Testis (tissue), 3 donors: ENCODE measurements around the gene DCDC2B. TPM values are rescaled to one million over a fixed set of nuclear protein-coding genes. Genes with fewer than 3 reads are reported as not detected.
A peak's percentile ranks its signal among the peaks of the same experiment; 100 is the strongest.

Source experiments
- DNase-seq: peaks from one replicate; pipeline ENCODE4 v3.0.0-alpha.2; 2019
- H3K27ac ChIP-seq, 2 donors: fragments of 200-600 bp; sonication (generic); one replicate each; pipeline ENCODE4 v1.5.1; 2019
- H3K27me3 ChIP-seq: fragments of 200-600 bp; sonication (generic); one replicate; pipeline ENCODE4 v1.5.1; 2019
- H3K36me3 ChIP-seq: fragments of 200-600 bp; sonication (generic); one replicate; pipeline ENCODE4 v1.5.1; 2017; ENCODE audit warnings: low read depth; ENCODE audit errors: missing control alignments
- H3K4me1 ChIP-seq: fragments of 200-600 bp; sonication (generic); one replicate; pipeline ENCODE4 v1.5.1; 2019
- H3K4me3 ChIP-seq, 2 donors: fragments of 200-600 bp; sonication (generic); one replicate each; pipeline ENCODE4 v1.5.1; 2017 to 2019
- H3K9me3 ChIP-seq: fragments of 200-600 bp; sonication (generic); one replicate; pipeline ENCODE4 v1.5.1; 2017
- POLR2A ChIP-seq: fragments of 450-650 bp; IDR thresholded peaks from one replicate; pipeline ENCODE4 v1.6.1; 2017; ENCODE audit warnings: antibody characterized with exemption, mild to moderate bottlenecking, moderate library complexity
- WGBS, 2 donors: methylation state at CpG; one replicate each; pipeline ENCODE4 v1.1.5; 2018; 5-methylcytosine and 5-hydroxymethylcytosine counted together
- intact Hi-C: fragments of 100-400 bp; cut with DNase I; formaldehyde crosslinking; loops from one replicate; pipeline ENCODE4 v1.15.1; 2023; ENCODE audit warnings: low total_unique reads
- polyA plus RNA-seq: library from polyadenylated mRNA; stranded (reverse); fragments of 350-450 nt; fragmentation: Illumina TruSeq; extraction: RNeasy Lipid Tissue Mini Kit (QIAGEN cat#74804); gene quantifications from one replicate; pipeline ENCODE4 v1.2.3, GENCODE V29; 2014; ENCODE audit warnings: low read depth, low replicate concordance; ENCODE audit not compliant: insufficient read depth
- total RNA-seq, 2 donors: library from RNA; depleted of rRNA; stranded (reverse); fragments of >200 nt; gene quantifications; one replicate each; pipeline ENCODE4 v1.2.3, GENCODE V29; 2016
- TF ChIP-seq, protein P1 (sequence below), 3 experiments: fragments of 450-650 bp in 2 of 3; fragments of 200-600 bp in 1 of 3; sonication (generic) in 1 of 3; IDR thresholded peaks; one replicate each; pipeline ENCODE4 v1.5.1; 2016 to 2019; ENCODE audit warnings: antibody characterized with exemption in 3 of 3, mild to moderate bottlenecking in 2 of 3, moderate library complexity in 1 of 3

The DCDC2B gene
- total and polyA plus RNA-seq, 3 donors from 2014 or later: 0.81 to 2.6 (median 1.7) TPM

DNA sequence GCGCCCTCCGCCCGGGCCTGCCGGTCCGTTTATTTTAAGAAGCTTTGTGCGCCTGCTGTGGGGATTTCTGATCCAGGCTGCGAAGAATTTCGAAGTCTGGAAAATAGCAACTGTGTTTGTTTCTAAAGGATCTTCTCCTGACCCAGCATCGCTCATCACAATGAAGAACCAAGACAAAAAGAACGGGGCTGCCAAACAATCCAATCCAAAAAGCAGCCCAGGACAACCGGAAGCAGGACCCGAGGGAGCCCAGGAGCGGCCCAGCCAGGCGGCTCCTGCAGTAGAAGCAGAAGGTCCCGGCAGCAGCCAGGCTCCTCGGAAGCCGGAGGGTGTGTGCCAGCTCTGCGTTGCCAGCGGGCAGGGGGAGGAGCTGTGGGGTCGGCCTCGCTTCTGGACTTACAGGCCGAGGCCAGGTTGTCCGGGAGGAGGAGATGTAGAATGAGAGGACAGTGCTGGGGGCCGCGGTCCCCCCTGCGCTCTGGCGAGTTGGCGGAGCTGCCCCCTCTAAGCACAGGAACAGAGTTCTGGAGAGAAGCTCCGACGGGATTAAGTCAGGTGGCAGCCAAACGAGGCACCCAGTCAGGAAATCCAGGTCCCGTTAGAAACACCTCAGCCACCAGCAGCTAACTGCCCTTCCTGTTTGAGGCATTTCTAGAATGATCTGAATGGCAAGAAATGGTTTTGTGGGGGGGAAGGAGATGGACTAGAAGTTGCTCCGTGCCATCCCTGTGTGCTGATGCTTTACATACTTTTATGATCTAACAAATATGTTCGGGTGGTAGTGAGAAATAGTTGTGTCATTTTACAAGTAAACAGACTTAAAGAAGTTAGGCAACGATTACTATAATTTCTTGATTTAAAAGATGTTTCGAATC, 28.5 kb upstream of the DCDC2B start:
- H3K36me3 ChIP-seq: no peaks in the 10 kb centered on the region
- H3K9me3 ChIP-seq: no peaks in the 10 kb centered on the region
- TF ChIP-seq, protein P1, sequence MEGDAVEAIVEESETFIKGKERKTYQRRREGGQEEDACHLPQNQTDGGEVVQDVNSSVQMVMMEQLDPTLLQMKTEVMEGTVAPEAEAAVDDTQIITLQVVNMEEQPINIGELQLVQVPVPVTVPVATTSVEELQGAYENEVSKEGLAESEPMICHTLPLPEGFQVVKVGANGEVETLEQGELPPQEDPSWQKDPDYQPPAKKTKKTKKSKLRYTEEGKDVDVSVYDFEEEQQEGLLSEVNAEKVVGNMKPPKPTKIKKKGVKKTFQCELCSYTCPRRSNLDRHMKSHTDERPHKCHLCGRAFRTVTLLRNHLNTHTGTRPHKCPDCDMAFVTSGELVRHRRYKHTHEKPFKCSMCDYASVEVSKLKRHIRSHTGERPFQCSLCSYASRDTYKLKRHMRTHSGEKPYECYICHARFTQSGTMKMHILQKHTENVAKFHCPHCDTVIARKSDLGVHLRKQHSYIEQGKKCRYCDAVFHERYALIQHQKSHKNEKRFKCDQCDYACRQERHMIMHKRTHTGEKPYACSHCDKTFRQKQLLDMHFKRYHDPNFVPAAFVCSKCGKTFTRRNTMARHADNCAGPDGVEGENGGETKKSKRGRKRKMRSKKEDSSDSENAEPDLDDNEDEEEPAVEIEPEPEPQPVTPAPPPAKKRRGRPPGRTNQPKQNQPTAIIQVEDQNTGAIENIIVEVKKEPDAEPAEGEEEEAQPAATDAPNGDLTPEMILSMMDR (IDR thresholded peaks at IDR 0.05): no peak
- no peak for TF ChIP-seq POLR2A
- H3K27ac ChIP-seq: peak overlapping the region; percentile 92 to 96
- H3K4me1 ChIP-seq: peaks cover 30% of the 10 kb centered on the region
- peak overlapping the region; percentile 65 to 66 for H3K4me3 ChIP-seq
- WGBS, 2 donors: 4 to 11% methylated on average over 10 to 36 of the region's 36 CpGs
- DNase-seq: peak; percentile 67
- intact Hi-C loops: no loop called here
- H3K27me3 ChIP-seq: no peaks in the 10 kb centered on the region

- TF ChIP-seq POLR2A: no peak
- TF ChIP-seq, protein P1 (IDR thresholded peaks at IDR 0.05): no peak
- no peaks in the 10 kb centered on the region for H3K27me3 ChIP-seq
- 37 to 41% methylated on average over 9 of the region's 9 CpGs for WGBS, 2 donors
- intact Hi-C loops: no loop called here
- H3K4me1 ChIP-seq: peaks cover 30% of the 10 kb centered on the region
- peak overlapping the region; percentile 92 to 96 for H3K27ac ChIP-seq
- H3K36me3 ChIP-seq: no peaks in the 10 kb centered on the region
- no peaks in the 10 kb centered on the region for H3K9me3 ChIP-seq
- DNase-seq: no peak
- H3K4me3 ChIP-seq: peak overlapping the region; percentile 65 to 66
Observed at GRCh38 chr1:32181065-32181464, 27.8 kb upstream of the DCDC2B start.

GRCh38 chr1:32181563-32181962, 27.3 kb upstream of the DCDC2B start:
- intact Hi-C loops: no loop called here
- Histone ChIP-seq H3K36me3 (no peaks in the 10 kb centered on the region), H3K4me1 (peaks cover 30% of the 10 kb centered on the region), H3K27ac (peak overlapping the region in 1 of 2 donors; percentile 96), H3K27me3 (no peaks in the 10 kb centered on the region), H3K4me3 (no peak overlapping the region), H3K9me3 (no peaks in the 10 kb centered on the region)
- no peak for TF ChIP-seq POLR2A
- TF ChIP-seq, protein P1 (IDR thresholded peaks at IDR 0.05): no peak
- 13 to 33% methylated on average over 5 of the region's 5 CpGs for WGBS, 2 donors
- no peak for DNase-seq

GRCh38 chr1:32182060-32182459, 26.8 kb upstream of the DCDC2B start:
- no peak for DNase-seq
- intact Hi-C loops: no loop called here
- Histone ChIP-seq H3K27ac (no peak overlapping the region), H3K9me3 (no peaks in the 10 kb centered on the region), H3K27me3 (no peaks in the 10 kb centered on the region), H3K4me1 (peaks cover 30% of the 10 kb centered on the region), H3K36me3 (no peaks in the 10 kb centered on the region), H3K4me3 (no peak overlapping the region)
- 69 to 86% methylated on average over 6 of the region's 6 CpGs for WGBS, 2 donors
- no peak for TF ChIP-seq POLR2A
- TF ChIP-seq, protein P1 (IDR thresholded peaks at IDR 0.05): no peak

DNA sequence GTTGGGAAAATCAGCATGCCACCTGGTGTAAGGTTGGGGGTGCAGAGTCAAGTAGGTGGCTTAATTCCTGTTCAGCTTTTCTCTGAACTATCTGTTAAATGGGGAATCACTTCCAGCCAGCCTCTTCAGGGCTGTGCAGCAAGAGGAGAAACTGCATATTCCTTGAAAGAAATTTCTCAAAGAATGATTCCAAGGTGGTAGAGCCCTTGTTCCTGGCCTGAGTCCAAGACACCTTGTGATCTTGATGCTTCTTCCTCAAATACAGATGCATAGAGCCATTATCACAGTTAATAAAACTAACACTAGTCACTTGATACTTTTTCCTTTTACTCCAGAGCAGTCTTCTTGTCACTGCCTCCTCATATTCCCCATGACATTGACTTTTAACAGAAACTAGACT, 24.2 kb upstream of the DCDC2B start:
- intact Hi-C loops: no loop called here
- TF ChIP-seq, protein P1 (IDR thresholded peaks at IDR 0.05): no peak
- no peak for TF ChIP-seq POLR2A
- Histone ChIP-seq H3K4me3 (no peak overlapping the region), H3K27me3 (no peaks in the 10 kb centered on the region), H3K27ac (no peak overlapping the region), H3K4me1 (peaks cover 25% of the 10 kb centered on the region), H3K9me3 (no peaks in the 10 kb centered on the region), H3K36me3 (no peaks in the 10 kb centered on the region)
- DNase-seq: no peak
